MCF 10A (cell line): Measurements from ENCODE around the gene RHBDD3. TPM values are rescaled to one million over a fixed set of nuclear protein-coding genes. Genes with fewer than 3 reads are reported as not detected.

Experiments
- BruUV-seq: library from RNA; stranded (reverse); fragments of 400-500 nt; replicated peaks from 2 replicates; lab custom pipeline; 2021; lab: Mats Ljungman, UMichigan
- CTCF ChIA-PET: fragments of 300-600 bp; sonication (Branson Sonifier 250); formaldehyde crosslinking; extraction: SDS; loops from one replicate; lab custom pipeline; 2021; ENCODE audit warnings: antibody characterized with exemption, inconsistent platforms; lab: Yijun Ruan, JAX
- POLR2A ChIA-PET: fragments of 300-600, 350-650 bp; sonication (Branson Sonifier 250); formaldehyde crosslinking; extraction: SDS; loops from one replicate; lab custom pipeline; 2020; ENCODE audit warnings: antibody characterized with exemption, inconsistent platforms; lab: Yijun Ruan, JAX
- DNase-seq: peaks from one replicate; pipeline ENCODE4 v3.0.0-alpha.2; 2018; ENCODE audit not compliant: unreplicated experiment
- H3K27ac Mint-ChIP-seq: one replicate; pipeline ENCODE4 v1.8.0; 2022; ENCODE audit warnings: mild to moderate bottlenecking, low read depth, mixed read lengths; ENCODE audit not compliant: unreplicated experiment
- H3K27me3 Mint-ChIP-seq: one replicate; pipeline ENCODE4 v1.8.0; 2022; ENCODE audit warnings: mixed read lengths; ENCODE audit not compliant: insufficient read depth, unreplicated experiment
- H3K36me3 Mint-ChIP-seq: one replicate; pipeline ENCODE4 v1.8.0; 2022; ENCODE audit warnings: mild to moderate bottlenecking, moderate library complexity, mixed read lengths; ENCODE audit not compliant: insufficient read depth, unreplicated experiment
- H3K4me1 Mint-ChIP-seq: one replicate; pipeline ENCODE4 v1.8.0; 2022; ENCODE audit warnings: mixed read lengths; ENCODE audit not compliant: insufficient read depth, unreplicated experiment
- H3K4me3 Mint-ChIP-seq: one replicate; pipeline ENCODE4 v1.8.0; 2022; ENCODE audit warnings: mild to moderate bottlenecking, moderate library complexity, mixed read lengths; ENCODE audit not compliant: unreplicated experiment
- H3K9me3 Mint-ChIP-seq: one replicate; pipeline ENCODE4 v1.8.0; 2022; ENCODE audit warnings: mixed read lengths; ENCODE audit not compliant: unreplicated experiment
- CTCF ChIP-seq: fragments of 200-600 bp; IDR thresholded peaks from one replicate; pipeline ENCODE4 v1.8.0; 2022; ENCODE audit warnings: antibody characterized with exemption, mild to moderate bottlenecking; ENCODE audit not compliant: unreplicated experiment
- intact Hi-C: fragments of 100-400 bp; cut with micrococcal nuclease; formaldehyde crosslinking; loops from 2 replicates; pipeline ENCODE4 v1.14.1; 2022
- total RNA-seq: library from RNA; stranded (reverse); gene quantifications from 2 replicates; pipeline ENCODE4 v1.2.3, GENCODE V29; 2022

The RHBDD3 gene
- total RNA-seq, 1 experiment from 2014 or later, result 32.5 TPM

- Mint-ChIP-seq H3K4me1 (peaks cover 7% of the 10 kb centered on the region), H3K4me3 (no peak overlapping the region), H3K9me3 (no peaks in the 10 kb centered on the region), H3K36me3 (peaks cover 43% of the 10 kb centered on the region), H3K27me3 (no peaks in the 10 kb centered on the region), H3K27ac (no peak overlapping the region)
- ChIA-PET CTCF (interaction anchor here (0.7 kb wide), 1 partner anchor 293 kb away, joined by 5 read pairs; no protein-coding TSS in a partner anchor), POLR2A (interaction anchor here (0.7 to 1.6 kb wide), 4 partner anchors 11 to 759 kb away, joined by 3 to 5 read pairs (median 4); partner anchors contain the start of gene AP1B1)
- TF ChIP-seq CTCF, result no peak
- no peak for DNase-seq
- BruUV-seq, result no TSS peak
- intact Hi-C loops, result loop anchor here (10.0 kb wide), 1 partner anchor 83 kb away; the partner anchor contains the start of gene AP1B1
Measured at GRCh38 chr22:29301716-29302401, 34.1 kb upstream of the RHBDD3 start.

GRCh38 chr22:29300807-29301601 is 33.2 kb upstream of the RHBDD3 start:
- no peak for TF ChIP-seq CTCF
- no peaks in the 10 kb centered on the region for H3K9me3 Mint-ChIP-seq
- peaks cover 7% of the 10 kb centered on the region for H3K4me1 Mint-ChIP-seq
- ChIA-PET POLR2A (interaction anchor here (0.7 to 1.6 kb wide), 6 partner anchors 10 to 760 kb away, joined by 3 to 5 read pairs (median 4); partner anchors contain the start of genes AP1B1 and EMID1), CTCF (interaction anchor here (0.6 to 0.7 kb wide), 2 partner anchors 20 to 293 kb away, joined by 4 to 5 read pairs; no protein-coding TSS in a partner anchor)
- H3K4me3 Mint-ChIP-seq, result no peak overlapping the region
- no peak overlapping the region for H3K27ac Mint-ChIP-seq
- intact Hi-C loops, result loop anchor here (10.0 kb wide), 1 partner anchor 84 kb away; the partner anchor contains the start of gene AP1B1
- H3K27me3 Mint-ChIP-seq, result no peaks in the 10 kb centered on the region
- H3K36me3 Mint-ChIP-seq, result peaks cover 52% of the 10 kb centered on the region
- BruUV-seq, result no TSS peak
- peak; percentile 22 for DNase-seq

GRCh38 chr22:29300467-29300806 is 32.7 kb upstream of the RHBDD3 start:
- Mint-ChIP-seq H3K27ac (no peak overlapping the region), H3K4me3 (no peak overlapping the region), H3K4me1 (peaks cover 7% of the 10 kb centered on the region), H3K27me3 (no peaks in the 10 kb centered on the region), H3K36me3 (peaks cover 57% of the 10 kb centered on the region), H3K9me3 (no peaks in the 10 kb centered on the region)
- ChIA-PET CTCF (interaction anchor here (0.6 kb wide), 1 partner anchor 20 kb away, joined by 4 read pairs; no protein-coding TSS in a partner anchor), POLR2A (interaction anchor here (0.7 to 1.6 kb wide), 3 partner anchors 10 to 94 kb away, joined by 3 to 5 read pairs (median 4); partner anchors contain the start of gene EMID1)
- intact Hi-C loops, result loop anchor here (10.0 kb wide), 1 partner anchor 84 kb away; the partner anchor contains the start of gene AP1B1
- no peak for DNase-seq
- TF ChIP-seq CTCF, result no peak
- BruUV-seq, result no TSS peak
